SW480 (cell line): Measurements from ENCODE around the gene DNAJC2.
A peak's percentile ranks its signal among the peaks of the same experiment; 100 is the strongest.

Experiments used
- DNase-seq: peaks from one replicate; pipeline ENCODE4 v3.0.0-alpha.2; 2016; ENCODE audit warnings: low spot score

DNAJC2 gene

GRCh38 chr7:103344453-103345149, at the start of gene DNAJC2:
TSS of gene DNAJC2 (minus strand) at chr7:103344767. CDS start at chr7:103344622, 145 bp downstream.
- DNase-seq: peak; percentile 98

GRCh38 chr7:103391976-103392375, 47.4 kb upstream of the DNAJC2 start:
- no peak for DNase-seq

GRCh38 chr7:103391150-103391549, 46.6 kb upstream of the DNAJC2 start:
- DNase-seq: no peak

GRCh38 chr7:103389263-103389662, 44.7 kb upstream of the DNAJC2 start:
- DNase-seq: no peak

GRCh38 chr7:103388469-103389140, 44.0 kb upstream of the DNAJC2 start:
- no peak for DNase-seq

- no peak for DNase-seq
Observed at GRCh38 chr7:103387242-103387641, 42.7 kb upstream of the DNAJC2 start.

- DNase-seq: no peak
Observed at GRCh38 chr7:103382032-103382402, 37.5 kb upstream of the DNAJC2 start.

GRCh38 chr7:103381280-103382031, 36.9 kb upstream of the DNAJC2 start:
- DNase-seq: no peak

- DNase-seq: no peak
Observed at GRCh38 chr7:103380395-103381191, 36.0 kb upstream of the DNAJC2 start.

GRCh38 chr7:103379270-103379975, 34.9 kb upstream of the DNAJC2 start:
- DNase-seq: peak; percentile 22

- DNase-seq: no peak
Observed at GRCh38 chr7:103373866-103374643, 29.5 kb upstream of the DNAJC2 start.

GRCh38 chr7:103369432-103369831, 24.9 kb upstream of the DNAJC2 start:
- no peak for DNase-seq

GRCh38 chr7:103349805-103350204, 5.2 kb upstream of the DNAJC2 start:
- no peak for DNase-seq

- DNase-seq: no peak
Observed at GRCh38 chr7:103348959-103349358, 4.4 kb upstream of the DNAJC2 start.

- DNase-seq: no peak
Observed at GRCh38 chr7:103348452-103348851, 3.9 kb upstream of the DNAJC2 start.

- DNase-seq: peak; percentile 97
Observed at GRCh38 chr7:103347507-103348267, 3.1 kb upstream of the DNAJC2 start, which contains the start of gene PSMC2. TSS of gene PSMC2 (plus strand) at chr7:103347643. CDS start at chr7:103347712, 69 bp downstream.

GRCh38 chr7:103346396-103346795, 1.8 kb upstream of the DNAJC2 start:
- no peak for DNase-seq

GRCh38 chr7:103343758-103344452, 662 bp downstream of the DNAJC2 start:
- DNase-seq: peak; percentile 53

- DNase-seq: no peak
Observed at GRCh38 chr7:103343332-103343731, 1.2 kb downstream of the DNAJC2 start.
